Measurements from ENCODE around the gene DRAP1.

GRCh38 chr11:65954771-65955170 is 35.5 kb downstream of the DRAP1 start:
- TF ChIP-seq IRF1 (CRISPR knock-in tag; IDR thresholded peaks at IDR 0.05) (no peak), CTCF (IDR thresholded peaks at IDR 0.05) (no peak), JUN (CRISPR knock-in tag; IDR thresholded peaks at IDR 0.05) (no peak), ESRRA (CRISPR knock-in tag; IDR thresholded peaks at IDR 0.05; ENCODE audit: borderline replicate concordance) (no peak), GABPB1 (CRISPR knock-in tag; IDR thresholded peaks at IDR 0.05) (no peak), ATF6 (CRISPR knock-in tag; IDR thresholded peaks at IDR 0.05) (no peak), NFYB (CRISPR knock-in tag; conservative IDR thresholded peaks at IDR 0.05; ENCODE audit: low read depth) (no peak), ZNF416 (CRISPR knock-in tag; IDR thresholded peaks at IDR 0.05) (no peak), ZNF281 (CRISPR knock-in tag; IDR thresholded peaks at IDR 0.05) (no peak), ATF1 (CRISPR knock-in tag; IDR thresholded peaks at IDR 0.05) (no peak), SP1 (CRISPR knock-in tag; conservative IDR thresholded peaks at IDR 0.05) (no peak)
- TF ChIP-seq, protein P1, sequence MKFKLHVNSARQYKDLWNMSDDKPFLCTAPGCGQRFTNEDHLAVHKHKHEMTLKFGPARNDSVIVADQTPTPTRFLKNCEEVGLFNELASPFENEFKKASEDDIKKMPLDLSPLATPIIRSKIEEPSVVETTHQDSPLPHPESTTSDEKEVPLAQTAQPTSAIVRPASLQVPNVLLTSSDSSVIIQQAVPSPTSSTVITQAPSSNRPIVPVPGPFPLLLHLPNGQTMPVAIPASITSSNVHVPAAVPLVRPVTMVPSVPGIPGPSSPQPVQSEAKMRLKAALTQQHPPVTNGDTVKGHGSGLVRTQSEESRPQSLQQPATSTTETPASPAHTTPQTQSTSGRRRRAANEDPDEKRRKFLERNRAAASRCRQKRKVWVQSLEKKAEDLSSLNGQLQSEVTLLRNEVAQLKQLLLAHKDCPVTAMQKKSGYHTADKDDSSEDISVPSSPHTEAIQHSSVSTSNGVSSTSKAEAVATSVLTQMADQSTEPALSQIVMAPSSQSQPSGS (CRISPR knock-in tag; IDR thresholded peaks at IDR 0.05; ENCODE audit: borderline replicate concordance, low read depth), result no peak
